HG03135 (cell line): ENCODE measurements around the gene NIPSNAP2.
"Not testable (repeated sequence)": the region's sequence is repeated elsewhere in the genome, so short reads cannot be mapped to it uniquely, and the experiment has no call there.

Experiments used
- ATAC-seq: cut with Tn5 transposase; IDR thresholded peaks from one replicate; pipeline ENCODE4 v1.9.1; 2021; ENCODE audit warnings: mild to moderate bottlenecking, moderate library complexity; ENCODE audit not compliant: unreplicated experiment

Gene NIPSNAP2

GRCh38 chr7:56046721-56047445 lies 82.5 kb downstream of the NIPSNAP2 start:
- no peak for ATAC-seq

- ATAC-seq = not testable (repeated sequence)
Observed at GRCh38 chr7:56047446-56048116, 83.2 kb downstream of the NIPSNAP2 start.

- no peak for ATAC-seq
Observed at GRCh38 chr7:56048245-56048644, 83.9 kb downstream of the NIPSNAP2 start.

- ATAC-seq = not testable (repeated sequence)
Observed at GRCh38 chr7:56048763-56049162, 84.4 kb downstream of the NIPSNAP2 start.
